ENCODE results near the gene MPST.

DNA sequence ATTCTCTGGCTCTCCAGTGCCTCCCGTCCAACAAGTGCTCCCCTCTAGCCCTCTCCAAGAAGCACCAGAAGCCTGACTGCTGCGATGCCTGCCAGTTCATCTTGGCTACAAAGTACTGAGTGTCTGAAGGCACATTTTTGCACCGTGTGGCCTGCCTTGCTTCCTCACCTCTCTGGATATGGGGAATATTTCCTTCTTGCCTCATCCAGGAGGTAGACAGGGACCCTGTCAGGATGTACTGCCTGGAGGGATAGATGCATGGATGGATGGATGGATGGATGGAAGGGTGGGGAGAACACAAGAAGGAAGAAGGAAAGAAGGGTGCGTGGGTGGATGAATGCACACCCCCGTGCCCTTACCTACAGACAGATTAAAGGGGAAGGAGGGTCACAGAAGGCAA is 59.6 kb downstream of the MPST start:
- TF ChIP-seq, protein P1, sequence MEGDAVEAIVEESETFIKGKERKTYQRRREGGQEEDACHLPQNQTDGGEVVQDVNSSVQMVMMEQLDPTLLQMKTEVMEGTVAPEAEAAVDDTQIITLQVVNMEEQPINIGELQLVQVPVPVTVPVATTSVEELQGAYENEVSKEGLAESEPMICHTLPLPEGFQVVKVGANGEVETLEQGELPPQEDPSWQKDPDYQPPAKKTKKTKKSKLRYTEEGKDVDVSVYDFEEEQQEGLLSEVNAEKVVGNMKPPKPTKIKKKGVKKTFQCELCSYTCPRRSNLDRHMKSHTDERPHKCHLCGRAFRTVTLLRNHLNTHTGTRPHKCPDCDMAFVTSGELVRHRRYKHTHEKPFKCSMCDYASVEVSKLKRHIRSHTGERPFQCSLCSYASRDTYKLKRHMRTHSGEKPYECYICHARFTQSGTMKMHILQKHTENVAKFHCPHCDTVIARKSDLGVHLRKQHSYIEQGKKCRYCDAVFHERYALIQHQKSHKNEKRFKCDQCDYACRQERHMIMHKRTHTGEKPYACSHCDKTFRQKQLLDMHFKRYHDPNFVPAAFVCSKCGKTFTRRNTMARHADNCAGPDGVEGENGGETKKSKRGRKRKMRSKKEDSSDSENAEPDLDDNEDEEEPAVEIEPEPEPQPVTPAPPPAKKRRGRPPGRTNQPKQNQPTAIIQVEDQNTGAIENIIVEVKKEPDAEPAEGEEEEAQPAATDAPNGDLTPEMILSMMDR (conservative IDR thresholded peaks at IDR 0.05; ENCODE audit: low read length): no peak
- TF ChIP-seq EZH2phosphoT487 (IDR thresholded peaks at IDR 0.05; ENCODE audit: borderline replicate concordance, low read depth, low read length): no peak
